Astrocyte of the cerebellum (primary cell): ENCODE data around the gene PLA2G4F.

Experiments
- DNase-seq: peaks from one replicate; pipeline ENCODE4 v3.0.0-alpha.2; 2011; ENCODE audit warnings: low read depth
- H3K4me3 ChIP-seq: 2 replicates; pipeline ENCODE4 v1.5.1; 2011; ENCODE audit warnings: mild to moderate bottlenecking, low read depth, low read length, moderate library complexity
- CTCF ChIP-seq: IDR thresholded peaks from 2 replicates; pipeline ENCODE4 v1.5.1; 2012; ENCODE audit warnings: low read length, low read depth, moderate library complexity, mild to moderate bottlenecking; ENCODE audit errors: missing control alignments
- in situ Hi-C: cut with HindIII; loops from 2 replicates; pipeline ENCODE4 v1.10.0; 2017; ENCODE audit warnings: low sequenced_read_pairs

Gene PLA2G4F

DNA sequence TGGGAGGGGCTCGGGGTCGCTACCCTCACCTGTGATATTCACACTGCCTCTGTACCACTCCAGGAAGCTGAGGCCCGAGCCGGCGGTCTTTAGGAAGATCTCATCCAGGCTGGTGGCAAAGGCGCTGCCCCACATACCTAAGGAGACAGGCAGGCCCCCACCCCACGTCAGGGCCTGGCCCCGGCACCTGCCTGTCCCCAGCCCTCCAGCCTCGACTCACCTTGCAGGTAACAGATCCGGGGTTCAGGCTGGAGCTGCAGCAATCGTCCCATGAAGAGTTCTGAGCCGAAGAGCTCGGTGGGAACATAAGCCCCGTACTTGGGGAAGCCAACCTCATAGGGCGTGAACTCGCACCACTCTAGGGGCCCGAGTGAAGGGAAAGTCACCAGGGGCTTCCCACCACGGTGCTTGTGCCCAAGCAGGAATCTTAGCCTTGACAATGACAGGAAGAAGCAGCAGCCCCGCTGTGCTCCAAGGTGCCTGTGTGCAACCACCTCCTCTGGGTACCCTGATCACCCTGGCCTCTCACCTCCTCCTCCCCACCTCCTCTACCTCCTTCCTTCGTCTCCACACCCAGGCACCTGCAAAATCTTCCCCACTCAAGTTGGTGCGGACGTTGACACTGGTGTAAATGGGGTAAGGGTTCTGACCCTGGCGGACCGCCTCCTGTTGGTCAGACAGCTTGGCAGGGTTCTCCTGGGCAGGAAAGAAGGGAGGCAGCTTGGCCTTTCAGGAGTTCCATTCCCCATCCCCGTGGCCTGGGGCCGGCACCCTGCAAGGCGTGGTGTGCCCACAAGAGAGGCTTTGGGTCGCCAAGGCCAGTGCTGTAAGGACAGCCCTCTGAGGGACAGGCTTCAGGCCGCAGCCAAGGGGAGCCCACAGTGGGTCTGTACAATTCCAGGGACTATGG lies 10.6 kb downstream of the PLA2G4F start:
- in situ Hi-C loops, result no loop called here
- DNase-seq, result no peak
- TF ChIP-seq CTCF, result no peak

GRCh38 chr15:42144841-42145375 lies 11.5 kb downstream of the PLA2G4F start:
- in situ Hi-C loops, result no loop called here
- no peak overlapping the region for H3K4me3 ChIP-seq
- DNase-seq, result no peak
- no peak for TF ChIP-seq CTCF

More for the DNA sequence above, 10.6 kb downstream of the PLA2G4F start:
- no peak overlapping the region for H3K4me3 ChIP-seq

- TF ChIP-seq CTCF, result no peak
- in situ Hi-C loops, result no loop called here
- no peak overlapping the region for H3K4me3 ChIP-seq
- DNase-seq, result no peak
These were observed 12.4 kb downstream of the PLA2G4F start for GRCh38 chr15:42143866-42144625.

- in situ Hi-C loops, result no loop called here
- DNase-seq, result no peak
- no peak overlapping the region for H3K4me3 ChIP-seq
- no peak for TF ChIP-seq CTCF
These were observed 13.1 kb downstream of the PLA2G4F start for GRCh38 chr15:42143356-42143755.

- TF ChIP-seq CTCF, result no peak
- H3K4me3 ChIP-seq, result no peak overlapping the region
- DNase-seq, result no peak
- in situ Hi-C loops, result no loop called here
These were observed 14.4 kb downstream of the PLA2G4F start for GRCh38 chr15:42141795-42142667.

GRCh38 chr15:42141246-42141645 lies 15.2 kb downstream of the PLA2G4F start:
- no peak for DNase-seq
- H3K4me3 ChIP-seq, result no peak overlapping the region
- in situ Hi-C loops, result no loop called here
- no peak for TF ChIP-seq CTCF
